HCT116 (cell line): ENCODE measurements around the gene FNBP1. TPM values are rescaled to one million over a fixed set of nuclear protein-coding genes. Genes with fewer than 3 reads are reported as not detected.

Experiments
- ATAC-seq: fragments of 200-7000 bp; cut with Tn5 transposase; 2 replicates; pipeline ENCODE4 v1.9.1; 2020; ENCODE audit warnings: mild to moderate bottlenecking, moderate library complexity
- BruUV-seq: library from RNA; stranded (reverse); fragments of 400-500 nt; replicated peaks from 2 replicates; lab custom pipeline; 2021; lab: Mats Ljungman, UMichigan
- CTCF ChIA-PET: fragments of 300-600 bp; sonication (Branson Sonifier 250); formaldehyde crosslinking; loops from one replicate; lab custom pipeline; 2021; ENCODE audit warnings: antibody characterized with exemption; lab: Charles Lee
- POLR2A ChIA-PET: fragments of 300-600, 350-600 bp; sonication (Branson Sonifier 250); formaldehyde crosslinking; loops from one replicate; lab custom pipeline; 2021; ENCODE audit warnings: antibody characterized with exemption; lab: Charles Lee
- RAD21 ChIA-PET, 2 experiments: fragments of 300-600 bp; sonication (Branson Sonifier 250); formaldehyde crosslinking; loops; one replicate each; lab custom pipeline; 2023; ENCODE audit warnings: low total read pairs in 2 of 2; ENCODE audit not compliant: uncharacterized antibody in 2 of 2, unreplicated experiment in 2 of 2, low non-redundant PET in 1 of 2; lab: Charles Lee
- DNase-seq: peaks from one replicate; pipeline ENCODE4 v3.0.0-alpha.2; 2010; ENCODE audit warnings: low read depth, low spot score
- H2AFZ ChIP-seq: fragments of 200-600 bp; shearing (Covaris generic), sonication (generic); 2 replicates; pipeline ENCODE4 v1.6.1; 2017; ENCODE audit warnings: low read depth, mixed run types, mixed read lengths, antibody characterized with exemption, low read length; ENCODE audit not compliant: poor library complexity, severe bottlenecking
- H3K27ac ChIP-seq: 2 replicates; pipeline ENCODE4 v1.5.1; 2012; ENCODE audit warnings: low read depth, low read length
- H3K27me3 ChIP-seq: fragments of 200-600 bp; sonication (generic); 2 replicates; pipeline ENCODE4 v1.6.1; 2016; ENCODE audit warnings: mixed run types, low read length, mixed read lengths; ENCODE audit not compliant: insufficient read depth
- H3K36me3 ChIP-seq, 2 experiments: fragments of 200-500 bp in 1 of 2; fragments of 200-600 bp in 1 of 2; sonication (Bioruptor generic) in 1 of 2; sonication (generic) in 1 of 2; 2 replicates each; pipeline versions ENCODE4 v1.5.1 to v1.6.1; 2014 to 2016; ENCODE audit warnings: low read length in 2 of 2, inconsistent platforms in 1 of 2, mixed read lengths in 1 of 2, mixed run types in 1 of 2; ENCODE audit not compliant: insufficient read depth in 2 of 2, control insufficient read depth in 1 of 2
- H3K4me1 ChIP-seq, 2 experiments: fragments of 200-600 bp in 1 of 2; sonication (generic) in 1 of 2; 2 replicates each; pipeline versions ENCODE4 v1.5.1 to v1.6.1; 2012 to 2017; ENCODE audit warnings: low read length in 2 of 2, inconsistent platforms in 1 of 2, mild to moderate bottlenecking in 1 of 2, mixed read lengths in 1 of 2, mixed run types in 1 of 2, moderate library complexity in 1 of 2; ENCODE audit not compliant: insufficient read depth in 2 of 2, control insufficient read depth in 1 of 2
- H3K4me2 ChIP-seq: fragments of 200-600 bp; sonication (generic); 2 replicates; pipeline ENCODE4 v1.6.1; 2017; ENCODE audit warnings: mixed run types, low read length, mixed read lengths
- H3K4me3 ChIP-seq, 2 experiments: fragments of 200-600 bp in 1 of 2; sonication (generic) in 1 of 2; replicated peaks in 1 of 2; 2 replicates each; pipeline ENCODE4 v1.5.1; 2011 to 2016; ENCODE audit warnings: low read length in 2 of 2, control low read depth in 1 of 2, low read depth in 1 of 2, mild to moderate bottlenecking in 1 of 2, mixed read lengths in 1 of 2, mixed run types in 1 of 2
- H3K79me2 ChIP-seq: fragments of 200-600 bp; sonication (generic); 2 replicates; pipeline ENCODE4 v1.6.1; 2017; ENCODE audit warnings: mild to moderate bottlenecking, mixed run types, low read length, moderate library complexity, mixed read lengths; ENCODE audit not compliant: insufficient read depth
- H3K9ac ChIP-seq: fragments of 200-600 bp; sonication (generic); 2 replicates; pipeline ENCODE4 v1.6.1; 2016; ENCODE audit warnings: low read length, mixed read lengths
- H3K9me2 ChIP-seq: fragments of 200-600 bp; sonication (generic), shearing (Covaris generic); 2 replicates; pipeline ENCODE4 v1.6.1; 2017; ENCODE audit warnings: mixed run types, mild to moderate bottlenecking, moderate library complexity; ENCODE audit not compliant: insufficient read depth
- H3K9me3 ChIP-seq, 2 experiments: fragments of 200-500 bp in 1 of 2; fragments of 200-600 bp in 1 of 2; sonication (Bioruptor generic) in 1 of 2; sonication (generic) in 1 of 2; 2 replicates each; pipeline ENCODE4 v1.6.1; 2014 to 2017; ENCODE audit warnings: low read length in 2 of 2, mixed read lengths in 2 of 2, inconsistent platforms in 1 of 2, low read depth in 1 of 2, mild to moderate bottlenecking in 1 of 2, mixed run types in 1 of 2, moderate library complexity in 1 of 2; ENCODE audit not compliant: control insufficient read depth in 1 of 2, insufficient read depth in 1 of 2
- H4K20me1 ChIP-seq: fragments of 200-600 bp; sonication (generic), shearing (Covaris generic); 2 replicates; pipeline ENCODE4 v1.6.1; 2017; ENCODE audit warnings: mixed run types, mild to moderate bottlenecking, moderate library complexity; ENCODE audit not compliant: insufficient read depth
- CBX3 ChIP-seq: IDR thresholded peaks from 2 replicates; pipeline ENCODE4 v1.6.1; 2012; ENCODE audit warnings: low read depth
- EGR1 ChIP-seq: IDR thresholded peaks from 2 replicates; pipeline ENCODE4 v1.6.1; 2012; ENCODE audit warnings: low read depth
- EZH2 ChIP-seq: fragments of 200-600 bp; sonication (generic); IDR thresholded peaks from 2 replicates; pipeline ENCODE4 v1.6.1; 2017; ENCODE audit warnings: antibody characterized with exemption, mixed run types
- EZH2phosphoT487 ChIP-seq: fragments of 200-600 bp; IDR thresholded peaks from 2 replicates; pipeline ENCODE4 v1.6.1; 2018; ENCODE audit warnings: antibody characterized with exemption, borderline replicate concordance
- FOSL1 ChIP-seq: IDR thresholded peaks from 2 replicates; pipeline ENCODE4 v1.6.1; 2012; ENCODE audit warnings: low read depth
- JUND ChIP-seq: IDR thresholded peaks from 2 replicates; pipeline ENCODE4 v1.6.1; 2012
- POLR2A ChIP-seq: IDR thresholded peaks from 2 replicates; pipeline ENCODE4 v1.7.0; 2011; ENCODE audit warnings: borderline replicate concordance; ENCODE audit not compliant: insufficient read depth, insufficient read length; ENCODE audit errors: extremely low read depth
- POLR2AphosphoS5 ChIP-seq: IDR thresholded peaks from 2 replicates; pipeline ENCODE4 v1.6.1; 2011; ENCODE audit warnings: mild to moderate bottlenecking, low read depth, low read length, moderate library complexity
- RAD21 ChIP-seq: IDR thresholded peaks from 2 replicates; pipeline ENCODE4 v1.6.1; 2012; ENCODE audit warnings: low read depth, mild to moderate bottlenecking
- REST ChIP-seq: IDR thresholded peaks from 2 replicates; pipeline ENCODE4 v1.6.1; 2012; ENCODE audit warnings: low read depth
- SIN3A ChIP-seq: IDR thresholded peaks from 2 replicates; pipeline ENCODE4 v1.6.1; 2012; ENCODE audit warnings: low read depth
- SP1 ChIP-seq: IDR thresholded peaks from 2 replicates; pipeline ENCODE4 v1.6.1; 2012; ENCODE audit warnings: low read depth
- SRF ChIP-seq: IDR thresholded peaks from 2 replicates; pipeline ENCODE4 v1.6.1; 2012; ENCODE audit warnings: low read depth
- TCF7L2 ChIP-seq: IDR thresholded peaks from 2 replicates; pipeline ENCODE4 v1.7.0; 2011; ENCODE audit warnings: borderline replicate concordance, inconsistent platforms; ENCODE audit not compliant: insufficient read depth, insufficient read length; ENCODE audit errors: extremely low read depth
- ZBTB33 ChIP-seq: IDR thresholded peaks from 2 replicates; pipeline ENCODE4 v1.6.1; 2011; ENCODE audit warnings: mild to moderate bottlenecking, low read length, moderate library complexity; ENCODE audit not compliant: insufficient replicate concordance; ENCODE audit errors: extremely low read depth
- intact Hi-C: fragments of 100-400 bp; cut with micrococcal nuclease; formaldehyde crosslinking; loops from 2 replicates; pipeline ENCODE4 v1.10.0; 2022
- total RNA-seq: library from RNA; stranded (reverse); gene quantifications from one replicate; pipeline ENCODE4 v1.2.1, GENCODE V29; 2021; ENCODE audit not compliant: unreplicated experiment
- TF ChIP-seq, protein P1 (sequence below): IDR thresholded peaks from 2 replicates; pipeline ENCODE4 v1.6.1; 2012
- TF ChIP-seq, protein P2 (sequence below): IDR thresholded peaks from 2 replicates; pipeline ENCODE4 v1.6.1; 2012

Gene FNBP1
- total RNA-seq, 1 experiment from 2014 or later, result 25.0 TPM

- no peaks in the 10 kb centered on the region for H3K27me3 ChIP-seq
- H3K36me3 ChIP-seq, result no peaks in the 10 kb centered on the region; a peak in 1 of 4 replicates
- ATAC-seq (no peak), DNase-seq (no peak)
- ChIA-PET CTCF (no interaction called here), POLR2A (no interaction called here), RAD21 (no interaction called here)
- no peaks in the 10 kb centered on the region for H3K79me2 ChIP-seq
- no peak overlapping the region for H3K4me2 ChIP-seq
- no TSS peak for BruUV-seq
- H3K27ac ChIP-seq, result no peak overlapping the region
- H3K9ac ChIP-seq, result no peak overlapping the region
- no peaks in the 10 kb centered on the region for H4K20me1 ChIP-seq
- no peak overlapping the region for H3K4me3 ChIP-seq
- no peak for TF ChIP-seq CBX3
- no peak for TF ChIP-seq ZBTB33
- no peak for TF ChIP-seq SRF
- TF ChIP-seq SP1, result no peak
- TF ChIP-seq, protein P1, sequence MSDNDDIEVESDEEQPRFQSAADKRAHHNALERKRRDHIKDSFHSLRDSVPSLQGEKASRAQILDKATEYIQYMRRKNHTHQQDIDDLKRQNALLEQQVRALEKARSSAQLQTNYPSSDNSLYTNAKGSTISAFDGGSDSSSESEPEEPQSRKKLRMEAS, result no peak
- TF ChIP-seq POLR2A, result no peak
- TF ChIP-seq EZH2phosphoT487, result no peak
- TF ChIP-seq FOSL1, result no peak
- TF ChIP-seq, protein P2, sequence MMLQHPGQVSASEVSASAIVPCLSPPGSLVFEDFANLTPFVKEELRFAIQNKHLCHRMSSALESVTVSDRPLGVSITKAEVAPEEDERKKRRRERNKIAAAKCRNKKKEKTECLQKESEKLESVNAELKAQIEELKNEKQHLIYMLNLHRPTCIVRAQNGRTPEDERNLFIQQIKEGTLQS, result no peak
- TF ChIP-seq SIN3A, result no peak
- TF ChIP-seq TCF7L2, result no peak
- TF ChIP-seq POLR2AphosphoS5, result no peak
- no peak for TF ChIP-seq EGR1
- no peak for TF ChIP-seq EZH2
- TF ChIP-seq REST, result no peak
- no peak for TF ChIP-seq RAD21
- TF ChIP-seq JUND, result no peak
- peaks cover 0 to 5% of the 10 kb centered on the region in 2 experiments; a peak in 2 of 4 replicates for H3K4me1 ChIP-seq
- H2AFZ ChIP-seq, result no peak overlapping the region
- H3K9me2 ChIP-seq, result no peaks in the 10 kb centered on the region
- H3K9me3 ChIP-seq, result no peaks in the 10 kb centered on the region
- intact Hi-C loops, result no loop called here
Observed at GRCh38 chr9:129899620-129900019, 143.4 kb downstream of the FNBP1 start.
